Measurements from ENCODE around the gene ANAPC2.

GRCh38 chr9:137145731-137146526 is 42.4 kb downstream of the ANAPC2 start:
- TF ChIP-seq TCF7L2 (IDR thresholded peaks at IDR 0.05; ENCODE audit: low read depth, low read length) = no peak
- TF ChIP-seq, protein P1, sequence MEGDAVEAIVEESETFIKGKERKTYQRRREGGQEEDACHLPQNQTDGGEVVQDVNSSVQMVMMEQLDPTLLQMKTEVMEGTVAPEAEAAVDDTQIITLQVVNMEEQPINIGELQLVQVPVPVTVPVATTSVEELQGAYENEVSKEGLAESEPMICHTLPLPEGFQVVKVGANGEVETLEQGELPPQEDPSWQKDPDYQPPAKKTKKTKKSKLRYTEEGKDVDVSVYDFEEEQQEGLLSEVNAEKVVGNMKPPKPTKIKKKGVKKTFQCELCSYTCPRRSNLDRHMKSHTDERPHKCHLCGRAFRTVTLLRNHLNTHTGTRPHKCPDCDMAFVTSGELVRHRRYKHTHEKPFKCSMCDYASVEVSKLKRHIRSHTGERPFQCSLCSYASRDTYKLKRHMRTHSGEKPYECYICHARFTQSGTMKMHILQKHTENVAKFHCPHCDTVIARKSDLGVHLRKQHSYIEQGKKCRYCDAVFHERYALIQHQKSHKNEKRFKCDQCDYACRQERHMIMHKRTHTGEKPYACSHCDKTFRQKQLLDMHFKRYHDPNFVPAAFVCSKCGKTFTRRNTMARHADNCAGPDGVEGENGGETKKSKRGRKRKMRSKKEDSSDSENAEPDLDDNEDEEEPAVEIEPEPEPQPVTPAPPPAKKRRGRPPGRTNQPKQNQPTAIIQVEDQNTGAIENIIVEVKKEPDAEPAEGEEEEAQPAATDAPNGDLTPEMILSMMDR (IDR thresholded peaks at IDR 0.05) = no peak

Measured in Panc1 (cell line).